HAP-1 (cell line): ENCODE measurements around the gene CX3CR1.
"Not testable (repeated sequence)": the region's sequence is repeated elsewhere in the genome, so short reads cannot be mapped to it uniquely, and the experiment has no call there.

ENCODE experiments used
- DNase-seq, 2 experiments: peaks; one replicate each; pipeline ENCODE4 v3.0.0-alpha.2; 2016 to 2020; ENCODE audit warnings: low spot score in 2 of 2
- H3K27me3 ChIP-seq: fragments of 250-450 bp; sonication (Bioruptor Pico); 2 replicates; pipeline ENCODE4 v1.5.1; 2020; ENCODE audit warnings: low read depth, mild to moderate bottlenecking, moderate library complexity
- H3K36me3 ChIP-seq: fragments of 250-450 bp; sonication (Bioruptor Pico); replicated peaks from 2 replicates; pipeline ENCODE4 v1.5.1; 2020; ENCODE audit warnings: mild to moderate bottlenecking
- H3K4me1 ChIP-seq: fragments of 250-450 bp; sonication (Bioruptor Pico); 2 replicates; pipeline ENCODE4 v1.5.1; 2020; ENCODE audit warnings: mild to moderate bottlenecking
- H3K4me3 ChIP-seq: fragments of 250-450 bp; sonication (Bioruptor Pico); 2 replicates; pipeline ENCODE4 v1.5.1; 2020; ENCODE audit warnings: mild to moderate bottlenecking, moderate library complexity
- H3K9me3 ChIP-seq: fragments of 250-450 bp; sonication (Bioruptor Pico); 2 replicates; pipeline ENCODE4 v1.5.1; 2020; ENCODE audit warnings: mild to moderate bottlenecking, moderate library complexity
- in situ Hi-C: fragments of 300-500 bp; cut with MboI; formaldehyde crosslinking; loops from 3 replicates; pipeline ENCODE4 v1.14.3; 2020; ENCODE audit warnings: low sequenced_read_pairs, inconsistent platforms, mixed read lengths

The CX3CR1 gene, protein sequence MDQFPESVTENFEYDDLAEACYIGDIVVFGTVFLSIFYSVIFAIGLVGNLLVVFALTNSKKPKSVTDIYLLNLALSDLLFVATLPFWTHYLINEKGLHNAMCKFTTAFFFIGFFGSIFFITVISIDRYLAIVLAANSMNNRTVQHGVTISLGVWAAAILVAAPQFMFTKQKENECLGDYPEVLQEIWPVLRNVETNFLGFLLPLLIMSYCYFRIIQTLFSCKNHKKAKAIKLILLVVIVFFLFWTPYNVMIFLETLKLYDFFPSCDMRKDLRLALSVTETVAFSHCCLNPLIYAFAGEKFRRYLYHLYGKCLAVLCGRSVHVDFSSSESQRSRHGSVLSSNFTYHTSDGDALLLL

GRCh38 chr3:39279745-39280517 is at the start of gene CX3CR1:
CX3CR1 (minus strand) TSS chr3:39280036; CDS start chr3:39266509, 13,527 bp downstream.
- Histone ChIP-seq H3K36me3 (no peaks in the 10 kb centered on the region), H3K4me3 (no peak within 1 kb of the TSS), H3K27me3 (peaks cover 2% of the 10 kb centered on the region; the same call in 1 of the 2 replicates), H3K9me3 (no peaks in the 10 kb centered on the region), H3K4me1 (no peaks in the 10 kb centered on the region)
- in situ Hi-C loops = loop anchor here (25.0 kb wide), 1 partner anchor 168 kb away; the partner anchor contains the start of genes GORASP1 and TTC21A
- DNase-seq = no peak

DNA sequence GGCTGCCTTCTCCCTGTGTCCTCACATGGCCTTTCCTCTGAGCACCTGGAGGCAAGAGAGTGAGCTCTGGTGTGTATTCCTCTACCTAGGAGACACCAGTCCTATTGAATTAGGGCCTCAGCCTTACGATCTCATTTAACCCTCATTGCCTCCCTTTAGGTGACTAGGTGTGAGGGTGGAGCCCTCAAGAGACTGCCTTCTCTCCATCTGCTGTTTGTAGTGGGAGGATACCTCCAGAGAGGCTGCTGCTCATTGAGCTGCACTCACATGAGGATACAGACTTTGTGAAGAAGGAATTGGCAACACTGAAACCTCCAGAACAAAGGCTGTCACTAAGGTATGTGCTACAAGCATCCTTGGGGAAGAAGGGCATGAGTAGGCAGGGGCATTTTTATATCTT is 49.7 kb upstream of the CX3CR1 start, which contains the start of gene CCR8:
Gene CCR8, plus strand, starts transcription at position 217 of the 400 bp plus-strand sequence. CDS start 2,623 bp downstream, outside the sequence.
- in situ Hi-C loops = no loop called here
- H3K4me3 ChIP-seq = no peak within 1 kb of the TSS
- H3K9me3 ChIP-seq = no peaks in the 10 kb centered on the region
- no peaks in the 10 kb centered on the region for H3K27me3 ChIP-seq
- no peak for DNase-seq
- no peaks in the 10 kb centered on the region for H3K36me3 ChIP-seq
- no peaks in the 10 kb centered on the region for H3K4me1 ChIP-seq

DNA sequence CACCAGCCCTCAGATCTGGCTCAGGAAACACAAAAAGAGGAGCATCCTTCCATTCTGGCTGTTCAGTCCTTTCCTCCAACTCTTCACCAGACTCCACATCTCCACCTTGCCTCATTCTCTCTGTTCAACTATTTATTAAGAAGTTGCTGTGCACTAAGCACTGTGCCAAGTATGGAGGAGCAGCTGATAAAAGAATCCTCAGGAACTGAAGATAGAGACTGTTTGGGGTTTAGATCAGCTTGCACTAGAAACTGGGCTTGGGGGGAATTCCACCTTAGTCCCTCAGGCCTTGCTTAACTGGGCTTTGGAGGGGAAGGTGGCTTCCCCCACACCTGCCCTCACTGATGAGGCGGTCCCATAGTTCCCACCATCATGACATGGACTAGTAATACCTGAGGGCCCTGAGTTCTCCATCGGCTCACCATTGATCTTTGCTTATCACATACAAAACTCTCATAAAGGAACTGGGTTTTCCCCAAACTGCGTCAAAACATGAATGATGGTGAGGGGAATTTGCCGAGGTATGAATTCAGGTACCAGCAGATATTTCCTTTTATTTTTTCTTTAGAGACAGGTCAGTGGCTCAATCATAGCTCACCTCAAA is 48.0 kb upstream of the CX3CR1 start:
- Histone ChIP-seq H3K36me3 (no peaks in the 10 kb centered on the region), H3K4me1 (peaks cover 6% of the 10 kb centered on the region), H3K27me3 (no peaks in the 10 kb centered on the region), H3K4me3 (no peak overlapping the region), H3K9me3 (no peaks in the 10 kb centered on the region)
- in situ Hi-C loops = no loop called here
- DNase-seq = no peak

- Histone ChIP-seq H3K36me3 (no peaks in the 10 kb centered on the region), H3K4me3 (no peak overlapping the region), H3K27me3 (no peaks in the 10 kb centered on the region), H3K4me1 (peaks cover 8% of the 10 kb centered on the region), H3K9me3 (no peaks in the 10 kb centered on the region)
- in situ Hi-C loops = no loop called here
- no peak for DNase-seq
These were observed 47.4 kb upstream of the CX3CR1 start for GRCh38 chr3:39327053-39327745.

DNA sequence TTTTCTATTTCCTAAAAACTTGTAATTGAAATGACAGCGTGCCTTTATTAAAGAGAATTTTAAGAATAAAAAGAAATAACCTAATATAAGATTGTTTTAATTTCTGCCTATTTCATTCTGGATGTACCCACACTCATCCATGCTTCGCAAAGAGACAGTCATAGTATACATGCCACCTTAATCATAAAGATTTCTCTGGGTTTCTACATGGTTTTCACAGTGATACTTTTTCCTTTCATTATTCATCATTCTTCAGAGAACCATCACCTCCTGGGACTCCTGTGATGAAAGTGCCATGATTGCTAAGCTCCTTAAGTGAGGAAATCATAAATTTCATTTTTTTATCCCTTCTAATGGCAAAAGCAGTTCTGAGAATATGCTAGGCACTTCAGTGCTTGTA is 45.4 kb upstream of the CX3CR1 start:
- DNase-seq = no peak
- H3K36me3 ChIP-seq = no peaks in the 10 kb centered on the region
- H3K27me3 ChIP-seq = no peaks in the 10 kb centered on the region
- no peaks in the 10 kb centered on the region for H3K9me3 ChIP-seq
- H3K4me3 ChIP-seq = no peak overlapping the region
- H3K4me1 ChIP-seq = peaks cover 8% of the 10 kb centered on the region
- in situ Hi-C loops = no loop called here

DNA sequence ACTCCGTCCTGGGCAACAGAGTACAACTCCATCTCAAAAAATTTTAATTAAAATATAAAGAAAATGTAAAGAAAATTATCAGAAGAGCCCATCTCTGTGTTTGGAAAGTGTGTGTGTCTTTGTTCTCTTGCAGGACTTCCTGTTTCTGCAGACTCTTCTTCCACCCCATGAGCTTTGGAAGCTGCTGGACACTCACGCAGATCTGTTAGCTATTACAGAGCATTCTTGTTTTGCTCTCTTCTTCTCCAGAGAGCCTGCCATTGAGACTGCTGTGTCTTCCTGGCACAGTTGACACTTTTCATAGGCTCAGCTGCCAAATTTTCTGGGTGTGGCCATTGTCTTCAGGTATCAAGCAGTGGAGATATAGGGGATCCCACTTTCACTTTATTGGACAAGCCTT is 43.7 kb upstream of the CX3CR1 start:
- DNase-seq = no peak
- in situ Hi-C loops = no loop called here
- Histone ChIP-seq H3K27me3 (no peaks in the 10 kb centered on the region), H3K36me3 (no peaks in the 10 kb centered on the region), H3K4me1 (peaks cover 8% of the 10 kb centered on the region), H3K9me3 (no peaks in the 10 kb centered on the region), H3K4me3 (no peak overlapping the region)

DNA sequence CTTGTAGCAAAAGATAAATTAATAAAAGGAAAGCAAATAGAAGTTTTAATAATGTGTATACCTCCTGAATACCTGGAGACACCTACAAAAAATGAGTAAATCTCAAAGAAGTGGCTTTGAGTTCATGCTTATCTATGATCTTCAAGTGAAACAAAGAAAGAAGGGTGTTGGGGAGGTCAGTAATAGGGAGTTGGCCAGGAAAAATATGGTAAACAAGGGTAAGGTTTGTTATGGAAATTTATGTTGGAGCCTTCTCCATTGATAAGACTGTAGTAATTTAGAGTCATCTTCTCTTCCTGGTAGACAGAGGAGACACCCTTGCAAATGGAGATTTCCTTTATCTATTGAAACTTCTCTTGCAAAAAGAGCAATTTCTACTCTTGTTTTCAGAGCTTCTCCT is 43.1 kb upstream of the CX3CR1 start:
- peak in 1 of 2 experiments; percentile 17 for DNase-seq
- Histone ChIP-seq H3K27me3 (no peaks in the 10 kb centered on the region), H3K4me3 (no peak overlapping the region), H3K9me3 (no peaks in the 10 kb centered on the region), H3K4me1 (peaks cover 8% of the 10 kb centered on the region), H3K36me3 (no peaks in the 10 kb centered on the region)
- in situ Hi-C loops = no loop called here

DNA sequence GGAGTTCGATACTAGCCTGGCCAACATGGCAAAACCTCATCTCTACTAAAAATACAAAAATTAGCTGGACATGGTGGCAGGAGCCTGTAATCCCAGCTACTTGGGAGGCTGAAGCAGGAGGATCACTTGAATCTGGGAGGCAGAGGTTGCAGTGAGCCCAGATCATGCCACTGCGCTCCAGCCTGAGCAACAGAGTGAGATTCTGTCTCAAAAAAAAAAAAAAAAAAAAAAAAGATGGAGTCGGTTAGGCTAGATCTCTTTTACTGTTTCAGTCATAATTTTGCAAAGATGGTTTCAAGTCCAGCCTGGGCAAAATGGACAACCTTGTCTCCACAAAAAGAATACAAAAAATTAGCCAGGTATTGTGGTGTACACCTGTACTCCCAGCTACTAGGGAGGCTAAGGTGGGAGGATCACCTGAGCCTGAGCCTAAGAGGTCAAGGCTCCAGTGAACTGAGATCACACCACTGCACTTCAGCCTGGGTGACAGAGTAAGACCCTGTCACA is 42.4 kb upstream of the CX3CR1 start:
- H3K27me3 ChIP-seq, H3K4me1 ChIP-seq, in situ Hi-C loops, H3K4me3 ChIP-seq, H3K9me3 ChIP-seq, H3K36me3 ChIP-seq, DNase-seq: not testable (repeated sequence)

- in situ Hi-C loops, H3K9me3 ChIP-seq, H3K36me3 ChIP-seq, H3K4me3 ChIP-seq, H3K27me3 ChIP-seq, H3K4me1 ChIP-seq, DNase-seq: not testable (repeated sequence)
These were observed 41.7 kb upstream of the CX3CR1 start for GRCh38 chr3:39321574-39321983.

- H3K4me3 ChIP-seq = no peak overlapping the region
- no peaks in the 10 kb centered on the region for H3K36me3 ChIP-seq
- no peaks in the 10 kb centered on the region for H3K9me3 ChIP-seq
- no peaks in the 10 kb centered on the region for H3K27me3 ChIP-seq
- peaks cover 8% of the 10 kb centered on the region for H3K4me1 ChIP-seq
- in situ Hi-C loops = no loop called here
- no peak for DNase-seq
These were observed 39.4 kb upstream of the CX3CR1 start for GRCh38 chr3:39319249-39319648.

GRCh38 chr3:39318301-39318700 is 38.5 kb upstream of the CX3CR1 start:
- DNase-seq = no peak
- Histone ChIP-seq H3K9me3 (no peaks in the 10 kb centered on the region), H3K4me3 (no peak overlapping the region), H3K36me3 (no peaks in the 10 kb centered on the region), H3K4me1 (peaks cover 7% of the 10 kb centered on the region), H3K27me3 (no peaks in the 10 kb centered on the region)
- in situ Hi-C loops = no loop called here

GRCh38 chr3:39317571-39318169 is 37.8 kb upstream of the CX3CR1 start:
- no peak for DNase-seq
- in situ Hi-C loops = no loop called here

GRCh38 chr3:39315420-39315819 is 35.6 kb upstream of the CX3CR1 start:
- Histone ChIP-seq H3K4me1 (no peaks in the 10 kb centered on the region), H3K36me3 (no peaks in the 10 kb centered on the region), H3K9me3 (no peaks in the 10 kb centered on the region; the same call in 1 of the 2 replicates), H3K27me3 (no peaks in the 10 kb centered on the region), H3K4me3 (no peak overlapping the region)
- in situ Hi-C loops = no loop called here
- DNase-seq = no peak

More at GRCh38 chr3:39317571-39318169, 37.8 kb upstream of the CX3CR1 start:
- no peak overlapping the region for H3K4me3 ChIP-seq
- no peaks in the 10 kb centered on the region for H3K9me3 ChIP-seq
- H3K27me3 ChIP-seq = no peaks in the 10 kb centered on the region
- H3K36me3 ChIP-seq = no peaks in the 10 kb centered on the region
- peaks cover under 1% of the 10 kb centered on the region; the same call in 1 of the 2 replicates for H3K4me1 ChIP-seq
